Osteocyte (in vitro differentiated cells): ENCODE measurements around the gene VWDE. TPM values are rescaled to one million over a fixed set of nuclear protein-coding genes. Genes with fewer than 3 reads are reported as not detected.
"Not testable (repeated sequence)": the region's sequence is repeated elsewhere in the genome, so short reads cannot be mapped to it uniquely, and the experiment has no call there.

Source experiments
- DNase-seq: peaks from one replicate; pipeline ENCODE4 v3.0.0; 2021; ENCODE audit warnings: mixed read lengths; ENCODE audit not compliant: unreplicated experiment; ENCODE audit errors: extremely low spot score
- H3K27ac Mint-ChIP-seq: one replicate; pipeline ENCODE4 v1.8.0; 2021; ENCODE audit warnings: mild to moderate bottlenecking, mixed read lengths; ENCODE audit not compliant: unreplicated experiment
- H3K27me3 Mint-ChIP-seq: one replicate; pipeline ENCODE4 v1.8.0; 2021; ENCODE audit warnings: mixed read lengths; ENCODE audit not compliant: unreplicated experiment
- H3K36me3 Mint-ChIP-seq: one replicate; pipeline ENCODE4 v1.8.0; 2021; ENCODE audit warnings: mixed read lengths; ENCODE audit not compliant: unreplicated experiment
- H3K4me1 Mint-ChIP-seq: one replicate; pipeline ENCODE4 v1.8.0; 2021; ENCODE audit warnings: mixed read lengths; ENCODE audit not compliant: unreplicated experiment
- H3K4me3 Mint-ChIP-seq: one replicate; pipeline ENCODE4 v1.8.0; 2021; ENCODE audit warnings: mild to moderate bottlenecking, moderate library complexity, mixed read lengths; ENCODE audit not compliant: unreplicated experiment
- H3K9me3 Mint-ChIP-seq: one replicate; pipeline ENCODE4 v1.8.0; 2021; ENCODE audit warnings: mixed read lengths; ENCODE audit not compliant: unreplicated experiment
- total RNA-seq: library from RNA; stranded (reverse); gene quantifications from 2 replicates; pipeline ENCODE4 v1.2.1, GENCODE V29; 2021
- TF ChIP-seq, protein P1 (sequence below): fragments of 200-600 bp; sonication (generic); IDR thresholded peaks from 2 replicates; pipeline ENCODE4 v1.5.0; 2021; ENCODE audit warnings: antibody characterized with exemption, mild to moderate bottlenecking, moderate library complexity

Gene VWDE
- total RNA-seq, 1 donor from 2014 or later, result not detected

GRCh38 chr7:12401538-12402364 lies 1.9 kb downstream of the VWDE start:
- no peak overlapping the region for H3K4me3 Mint-ChIP-seq
- peaks cover 60% of the 10 kb centered on the region for H3K27me3 Mint-ChIP-seq
- TF ChIP-seq, protein P1, sequence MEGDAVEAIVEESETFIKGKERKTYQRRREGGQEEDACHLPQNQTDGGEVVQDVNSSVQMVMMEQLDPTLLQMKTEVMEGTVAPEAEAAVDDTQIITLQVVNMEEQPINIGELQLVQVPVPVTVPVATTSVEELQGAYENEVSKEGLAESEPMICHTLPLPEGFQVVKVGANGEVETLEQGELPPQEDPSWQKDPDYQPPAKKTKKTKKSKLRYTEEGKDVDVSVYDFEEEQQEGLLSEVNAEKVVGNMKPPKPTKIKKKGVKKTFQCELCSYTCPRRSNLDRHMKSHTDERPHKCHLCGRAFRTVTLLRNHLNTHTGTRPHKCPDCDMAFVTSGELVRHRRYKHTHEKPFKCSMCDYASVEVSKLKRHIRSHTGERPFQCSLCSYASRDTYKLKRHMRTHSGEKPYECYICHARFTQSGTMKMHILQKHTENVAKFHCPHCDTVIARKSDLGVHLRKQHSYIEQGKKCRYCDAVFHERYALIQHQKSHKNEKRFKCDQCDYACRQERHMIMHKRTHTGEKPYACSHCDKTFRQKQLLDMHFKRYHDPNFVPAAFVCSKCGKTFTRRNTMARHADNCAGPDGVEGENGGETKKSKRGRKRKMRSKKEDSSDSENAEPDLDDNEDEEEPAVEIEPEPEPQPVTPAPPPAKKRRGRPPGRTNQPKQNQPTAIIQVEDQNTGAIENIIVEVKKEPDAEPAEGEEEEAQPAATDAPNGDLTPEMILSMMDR, result no peak
- H3K9me3 Mint-ChIP-seq, result peaks cover 6% of the 10 kb centered on the region
- no peaks in the 10 kb centered on the region for H3K36me3 Mint-ChIP-seq
- H3K27ac Mint-ChIP-seq, result no peak overlapping the region
- no peak for DNase-seq
- H3K4me1 Mint-ChIP-seq, result peaks cover 12% of the 10 kb centered on the region

- H3K4me1 Mint-ChIP-seq, result peaks cover 3% of the 10 kb centered on the region
- H3K9me3 Mint-ChIP-seq, result peaks cover 6% of the 10 kb centered on the region
- no peaks in the 10 kb centered on the region for H3K36me3 Mint-ChIP-seq
- no peak overlapping the region for H3K27ac Mint-ChIP-seq
- TF ChIP-seq, protein P1, result no peak
- peaks cover 36% of the 10 kb centered on the region for H3K27me3 Mint-ChIP-seq
- no peak overlapping the region for H3K4me3 Mint-ChIP-seq
- no peak for DNase-seq
These were observed 5.5 kb downstream of the VWDE start for GRCh38 chr7:12398186-12398585.

GRCh38 chr7:12397671-12398070 lies 6.0 kb downstream of the VWDE start:
- H3K27me3 Mint-ChIP-seq, result peaks cover 32% of the 10 kb centered on the region
- no peaks in the 10 kb centered on the region for H3K4me1 Mint-ChIP-seq

GRCh38 chr7:12396670-12397069 lies 7.0 kb downstream of the VWDE start:
- not testable (repeated sequence) for H3K4me1 Mint-ChIP-seq, H3K4me3 Mint-ChIP-seq, H3K9me3 Mint-ChIP-seq, H3K27ac Mint-ChIP-seq, H3K36me3 Mint-ChIP-seq, DNase-seq
- peaks cover 33% of the 10 kb centered on the region for H3K27me3 Mint-ChIP-seq

More at GRCh38 chr7:12397671-12398070, 6.0 kb downstream of the VWDE start:
- Mint-ChIP-seq H3K9me3 (peaks cover 6% of the 10 kb centered on the region), H3K27ac (no peak overlapping the region), H3K4me3 (no peak overlapping the region), H3K36me3 (no peaks in the 10 kb centered on the region)
- TF ChIP-seq, protein P1, result no peak
- DNase-seq, result no peak

DNA sequence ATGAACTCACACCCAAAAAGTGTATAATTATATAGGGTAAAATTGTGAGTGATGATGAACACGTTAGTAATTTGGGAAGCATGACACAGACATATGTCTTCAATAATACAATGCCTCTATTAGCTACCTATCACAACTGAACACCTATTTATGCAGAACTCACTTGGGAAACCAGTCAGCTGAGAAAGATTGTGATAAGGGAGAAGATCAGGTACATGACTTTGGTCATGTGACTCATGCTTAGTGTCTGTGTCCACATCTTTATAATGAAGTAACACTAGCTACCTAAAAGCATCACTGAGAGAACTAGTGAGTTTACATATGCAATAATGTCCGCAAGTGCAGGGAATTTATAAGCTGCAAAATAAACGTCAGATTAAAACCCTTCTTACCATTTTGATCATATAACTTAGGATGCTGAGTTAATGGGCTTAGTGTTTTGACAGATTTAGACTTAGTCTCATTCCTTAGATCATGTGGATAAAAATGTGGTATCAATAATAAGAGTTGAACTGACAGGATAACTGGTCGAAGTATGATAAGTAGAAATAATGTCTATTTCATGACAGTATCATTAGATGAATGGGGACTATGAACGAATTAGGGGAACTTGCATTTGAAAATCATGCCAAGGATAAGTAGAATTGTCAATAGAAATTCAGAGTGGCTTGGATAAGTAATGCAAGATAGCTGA lies 11.6 kb downstream of the VWDE start:
- no peaks in the 10 kb centered on the region for H3K9me3 Mint-ChIP-seq
- H3K27me3 Mint-ChIP-seq, result peaks cover 22% of the 10 kb centered on the region
- H3K4me1 Mint-ChIP-seq, result no peaks in the 10 kb centered on the region
- H3K27ac Mint-ChIP-seq, result no peak overlapping the region
- TF ChIP-seq, protein P1, result no peak
- DNase-seq, result no peak
- no peaks in the 10 kb centered on the region for H3K36me3 Mint-ChIP-seq
- H3K4me3 Mint-ChIP-seq, result no peak overlapping the region
